NK-92 (cell line): ENCODE data around the gene AURKB.
"Not testable (repeated sequence)": the region's sequence is repeated elsewhere in the genome, so short reads cannot be mapped to it uniquely, and the experiment has no call there.

Experiments
- DNase-seq: peaks from one replicate; lab custom pipeline; 2025; ENCODE audit not compliant: unreplicated experiment; lab: John Stamatoyannopoulos, UW

Gene AURKB

GRCh38 chr17:8189041-8189710, 21.2 kb downstream of the AURKB start:
- DNase-seq, result no peak

- no peak for DNase-seq
Observed at GRCh38 chr17:8188263-8188839, 22.0 kb downstream of the AURKB start.

- no peak for DNase-seq
Observed at GRCh38 chr17:8187517-8188262, 22.7 kb downstream of the AURKB start.

- DNase-seq, result no peak
Observed at GRCh38 chr17:8186787-8187516, 23.4 kb downstream of the AURKB start.

GRCh38 chr17:8186446-8186786, 24.0 kb downstream of the AURKB start:
- no peak for DNase-seq

GRCh38 chr17:8185582-8186445, 24.6 kb downstream of the AURKB start:
- DNase-seq, result no peak

GRCh38 chr17:8176998-8177731, 33.2 kb downstream of the AURKB start:
- DNase-seq, result no peak

- DNase-seq, result no peak
Observed at GRCh38 chr17:8176197-8176940, 34.0 kb downstream of the AURKB start, which contains the start of gene TMEM107. TSS of gene TMEM107 (minus strand) at chr17:8176380. CDS start at chr17:8176286, 94 bp downstream.

- no peak for DNase-seq
Observed at GRCh38 chr17:8175795-8176196, 34.6 kb downstream of the AURKB start.

GRCh38 chr17:8173871-8174322, 36.5 kb downstream of the AURKB start:
- no peak for DNase-seq

- DNase-seq, result no peak
Observed at GRCh38 chr17:8173056-8173870, 37.1 kb downstream of the AURKB start.

- DNase-seq, result not testable (repeated sequence)
Observed at GRCh38 chr17:8170186-8170585, 40.2 kb downstream of the AURKB start.

GRCh38 chr17:8167526-8167925, 42.8 kb downstream of the AURKB start:
- no peak for DNase-seq

GRCh38 chr17:8166731-8167130, 43.6 kb downstream of the AURKB start:
- DNase-seq, result no peak

GRCh38 chr17:8164815-8165131, 45.6 kb downstream of the AURKB start:
- no peak for DNase-seq

- no peak for DNase-seq
Observed at GRCh38 chr17:8163978-8164814, 46.2 kb downstream of the AURKB start.
